OCI-M2 (cell line): ENCODE results near the gene SPNS2.

ENCODE experiments used
- DNase-seq: peaks from one replicate; lab custom pipeline; 2025; ENCODE audit not compliant: unreplicated experiment; lab: John Stamatoyannopoulos, UW

Gene SPNS2

GRCh38 chr17:4549781-4550533 lies 51.3 kb downstream of the SPNS2 start:
- DNase-seq = no peak

GRCh38 chr17:4550534-4551039 lies 51.9 kb downstream of the SPNS2 start:
- DNase-seq = no peak

GRCh38 chr17:4551141-4551540 lies 52.5 kb downstream of the SPNS2 start:
- no peak for DNase-seq

GRCh38 chr17:4551796-4552525 lies 53.3 kb downstream of the SPNS2 start:
- no peak for DNase-seq

DNA sequence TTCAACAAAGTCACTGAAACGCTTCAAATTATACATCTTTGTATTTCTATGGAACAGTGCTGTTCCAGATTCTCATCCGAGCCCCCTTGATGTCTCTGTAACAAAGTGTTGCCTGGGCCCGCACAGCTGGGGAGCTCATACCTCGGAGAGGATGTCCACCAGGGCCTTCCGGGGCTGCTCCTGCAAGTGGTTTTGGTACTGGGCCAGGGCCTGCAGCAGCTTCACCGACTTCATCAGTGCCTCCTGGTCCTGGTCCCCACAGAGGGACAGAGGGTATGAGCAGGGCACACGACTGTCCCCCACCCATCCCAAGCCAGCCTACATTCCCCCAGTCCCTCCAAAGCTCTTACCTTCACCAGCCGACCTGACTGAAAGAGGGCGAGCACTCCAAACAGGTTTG lies 55.0 kb downstream of the SPNS2 start:
- no peak for DNase-seq

GRCh38 chr17:4554441-4554996 lies 55.8 kb downstream of the SPNS2 start:
- DNase-seq = no peak

DNA sequence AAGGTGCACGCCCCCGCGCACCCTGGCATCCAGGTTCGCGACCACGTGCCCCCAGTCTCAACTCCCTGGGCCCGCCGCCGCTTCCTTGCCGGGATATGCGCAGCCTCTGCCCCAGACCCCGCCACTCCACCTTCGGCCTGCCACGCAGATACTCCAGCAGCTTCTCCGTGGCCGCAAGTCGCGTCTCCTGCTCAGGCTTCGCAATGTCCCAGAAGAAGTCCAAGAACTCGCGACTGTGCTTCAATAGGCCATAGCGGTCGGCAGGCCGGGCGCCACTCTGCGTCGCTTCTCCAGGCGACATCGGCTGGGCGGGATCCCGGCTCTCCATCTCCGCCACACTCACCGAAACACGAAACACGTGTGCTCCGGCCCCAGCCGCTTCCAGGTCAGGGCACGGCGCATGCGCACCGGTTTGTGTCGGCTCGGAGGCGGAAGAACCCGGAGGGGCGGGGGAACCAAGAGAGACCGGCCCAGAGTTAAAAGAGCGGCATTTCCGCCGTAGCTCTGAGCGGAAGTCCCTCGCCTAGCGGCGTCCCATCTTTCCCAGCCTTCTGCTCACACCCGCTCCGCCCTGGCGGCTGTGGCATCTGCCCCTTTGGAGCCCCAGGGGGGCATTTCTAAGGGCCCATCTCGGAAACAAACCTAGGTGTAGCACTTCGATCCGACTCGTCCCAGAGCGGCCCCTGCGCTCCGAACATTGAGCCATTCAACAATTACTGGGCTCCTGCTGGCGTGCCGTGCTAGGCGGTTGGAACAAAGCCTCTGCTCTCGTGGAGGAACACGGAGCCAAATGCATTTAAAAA lies 56.5 kb downstream of the SPNS2 start, which contains the start of gene MYBBP1A:
TSS of gene MYBBP1A (minus strand) at position 388 of the 803 bp plus-strand sequence. CDS start at position 328, 60 bp downstream.
- peak; percentile 47 for DNase-seq

DNA sequence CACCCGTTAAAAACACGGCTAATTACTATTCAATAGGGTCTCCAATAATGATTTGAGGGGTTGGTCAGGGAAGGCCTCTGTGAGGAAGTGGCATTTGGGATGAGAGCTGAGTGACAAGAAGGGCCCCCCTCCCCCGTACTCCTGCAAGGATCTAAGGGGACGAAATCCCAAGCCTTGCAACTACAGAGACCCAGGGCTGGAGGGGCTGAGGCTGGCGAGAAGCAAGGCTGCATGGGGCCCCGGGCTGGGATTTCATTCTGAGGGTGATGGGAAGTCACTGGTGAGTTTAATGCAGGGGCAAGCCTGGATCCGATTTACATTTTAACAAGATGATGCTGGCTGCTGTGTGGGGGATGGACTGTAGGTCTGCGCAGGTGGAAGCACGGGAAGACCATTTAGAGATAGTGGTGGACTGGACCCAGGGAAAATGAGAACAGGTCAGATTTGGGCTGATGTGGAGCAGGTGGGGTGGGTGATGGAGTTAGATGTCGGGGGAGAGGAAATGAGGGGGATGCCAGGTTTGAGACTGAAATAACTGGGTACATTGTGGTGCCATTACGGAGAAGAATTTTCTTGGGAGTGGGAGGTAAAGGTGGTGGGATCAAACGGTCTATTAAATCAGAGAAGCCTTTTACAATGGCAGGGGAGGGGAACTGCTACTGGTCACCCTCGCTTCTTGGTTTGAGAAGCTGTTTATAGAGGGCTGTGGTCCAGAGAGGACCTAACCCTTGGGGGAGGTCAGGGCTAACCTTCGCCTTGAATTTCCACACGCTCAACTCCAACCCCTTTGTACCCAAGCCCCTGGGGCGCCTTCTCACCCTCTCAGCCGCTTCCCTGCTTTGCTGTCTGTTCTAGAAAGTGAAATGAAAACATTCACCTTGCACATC lies 57.4 kb downstream of the SPNS2 start:
- no peak for DNase-seq

- no peak for DNase-seq
Observed at GRCh38 chr17:4556996-4557395, 58.3 kb downstream of the SPNS2 start.

- DNase-seq = no peak
Observed at GRCh38 chr17:4557626-4558346, 59.1 kb downstream of the SPNS2 start.

DNA sequence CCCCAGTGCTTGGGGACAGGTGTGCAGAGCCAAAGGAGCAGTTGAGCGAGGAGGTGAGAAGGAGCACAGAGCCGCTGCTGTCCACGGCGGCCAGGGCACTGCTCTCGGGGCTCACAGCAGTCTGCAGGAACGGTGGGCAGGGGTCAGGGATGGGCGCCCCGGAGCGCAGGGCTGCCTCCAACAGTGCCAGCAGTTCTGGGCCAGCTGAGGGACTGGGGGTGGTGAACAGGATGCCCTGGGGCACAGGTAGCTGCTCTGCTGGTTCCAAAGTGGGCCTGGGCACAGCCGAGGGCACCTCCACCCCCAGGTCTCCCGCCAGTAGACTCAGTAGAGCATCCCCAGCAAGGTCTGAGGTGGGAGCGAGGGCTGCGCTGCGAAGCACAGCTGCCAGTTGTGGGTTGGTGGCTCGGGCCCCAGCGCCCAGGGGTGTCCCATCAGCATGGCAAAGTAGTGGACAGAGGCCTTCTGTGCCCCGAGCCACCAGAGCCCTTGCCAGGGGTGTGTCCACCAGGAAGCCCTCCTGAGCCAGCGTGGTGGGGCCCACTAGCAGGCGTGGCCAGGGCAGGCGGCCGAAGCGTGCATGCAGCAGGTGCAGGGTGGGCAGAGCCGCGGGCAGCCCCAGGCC lies 59.8 kb downstream of the SPNS2 start:
- DNase-seq = no peak

DNA sequence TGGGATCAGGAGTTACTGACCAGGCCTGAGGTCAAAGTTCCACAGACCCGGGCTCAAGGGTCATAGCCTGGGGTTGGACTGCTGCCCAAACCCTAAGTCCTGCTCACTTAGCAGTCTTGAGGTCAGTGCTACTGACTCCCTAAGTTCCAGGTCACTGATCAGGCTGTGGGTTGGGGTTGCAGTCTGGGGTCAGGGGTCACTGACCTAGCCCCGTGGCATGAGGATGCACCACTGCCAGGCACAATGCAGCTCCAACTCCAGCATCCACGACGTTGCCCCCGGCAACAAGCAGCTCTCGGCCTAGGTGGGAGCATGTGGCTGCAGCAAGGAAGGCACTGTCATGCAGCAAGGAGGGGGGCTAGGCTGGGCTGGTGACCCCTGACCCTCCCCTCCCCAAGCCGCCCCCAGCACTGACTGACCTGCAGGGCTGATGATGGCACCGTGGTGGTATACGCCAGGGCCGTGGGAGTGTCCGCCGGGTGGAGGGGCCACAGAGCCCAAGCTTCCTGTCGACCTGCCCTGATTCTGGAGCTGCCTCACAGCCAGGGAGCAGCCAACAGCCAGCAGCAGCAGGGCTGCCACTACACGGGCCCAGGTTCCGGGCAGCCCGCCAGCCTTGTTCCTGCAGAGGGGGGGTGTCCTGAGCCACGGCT lies 60.6 kb downstream of the SPNS2 start:
- DNase-seq = no peak

GRCh38 chr17:4559966-4560365 lies 61.3 kb downstream of the SPNS2 start:
- DNase-seq = no peak

- DNase-seq = no peak
Observed at GRCh38 chr17:4560421-4560820, 61.7 kb downstream of the SPNS2 start, which contains the start of gene GGT6. TSS of gene GGT6 (minus strand) at chr17:4560577. CDS start at chr17:4560521, 56 bp downstream.

DNA sequence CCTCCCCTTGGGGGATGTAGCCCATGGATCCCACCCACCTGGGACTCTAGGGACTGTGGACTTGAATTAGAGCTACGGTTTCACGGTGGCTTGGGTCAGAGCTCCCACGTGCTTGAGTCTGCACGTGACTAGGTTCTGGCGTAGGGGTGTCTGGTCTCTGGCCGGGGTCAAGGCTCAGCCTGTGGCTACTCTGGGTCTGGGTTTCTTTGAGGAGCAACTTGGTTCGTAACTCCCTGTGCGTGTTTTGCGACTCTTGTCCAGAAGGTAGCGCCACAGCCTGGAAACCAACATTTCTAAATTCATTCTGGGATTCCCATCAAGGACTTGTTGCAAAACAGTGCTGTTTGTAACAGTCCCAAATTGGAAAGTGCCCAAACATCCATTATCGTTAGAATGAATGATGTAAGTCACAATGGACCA lies 62.2 kb downstream of the SPNS2 start:
- DNase-seq = no peak

DNA sequence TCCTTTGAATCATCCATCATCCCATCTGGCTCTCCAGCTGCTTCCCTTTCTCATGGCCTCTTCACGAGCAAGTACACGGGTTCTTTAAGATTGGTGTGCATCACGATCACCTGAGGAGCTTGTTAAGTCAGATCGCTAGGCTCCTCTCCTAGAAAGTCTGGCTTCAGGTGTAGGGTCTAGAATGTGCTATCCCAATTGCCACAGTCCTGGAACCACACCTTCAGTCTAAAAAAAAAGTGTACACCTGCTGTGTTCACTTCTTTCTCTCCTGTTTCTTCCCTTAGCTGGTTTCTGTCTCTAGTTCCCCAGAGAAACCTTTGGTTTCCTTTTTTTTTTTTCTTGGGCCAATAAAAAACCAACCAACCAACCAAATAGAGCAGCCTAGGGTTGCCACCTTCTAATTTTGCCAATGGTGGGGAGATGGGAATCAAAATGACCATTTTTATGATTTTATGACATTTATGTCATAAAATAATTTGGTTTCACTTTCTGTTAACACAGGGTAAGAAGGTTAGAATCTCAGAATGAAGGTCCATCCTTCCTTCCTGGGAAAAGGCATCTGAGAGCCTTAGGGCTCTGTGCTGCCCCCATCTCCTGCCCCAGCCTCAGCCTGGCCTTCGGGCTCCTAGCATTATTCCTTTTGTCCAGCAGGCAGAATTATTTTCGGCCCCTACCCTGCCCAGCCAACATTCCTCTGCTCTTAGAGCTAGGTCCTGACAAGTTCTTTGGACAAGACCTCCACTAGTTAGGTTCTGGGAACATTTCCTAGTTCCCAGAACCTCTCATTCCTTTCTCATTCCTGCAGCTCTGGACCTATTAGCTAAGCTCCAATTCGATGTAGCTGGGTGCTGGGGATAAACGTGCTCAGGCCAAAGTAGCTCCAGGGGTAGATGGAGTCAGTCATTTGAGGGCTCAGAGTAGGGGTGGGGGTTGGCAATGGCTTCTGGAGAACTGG lies 63.6 kb downstream of the SPNS2 start:
- DNase-seq = no peak
